ENCODE measurements around the gene EIF3I.

EIF3I gene

DNA sequence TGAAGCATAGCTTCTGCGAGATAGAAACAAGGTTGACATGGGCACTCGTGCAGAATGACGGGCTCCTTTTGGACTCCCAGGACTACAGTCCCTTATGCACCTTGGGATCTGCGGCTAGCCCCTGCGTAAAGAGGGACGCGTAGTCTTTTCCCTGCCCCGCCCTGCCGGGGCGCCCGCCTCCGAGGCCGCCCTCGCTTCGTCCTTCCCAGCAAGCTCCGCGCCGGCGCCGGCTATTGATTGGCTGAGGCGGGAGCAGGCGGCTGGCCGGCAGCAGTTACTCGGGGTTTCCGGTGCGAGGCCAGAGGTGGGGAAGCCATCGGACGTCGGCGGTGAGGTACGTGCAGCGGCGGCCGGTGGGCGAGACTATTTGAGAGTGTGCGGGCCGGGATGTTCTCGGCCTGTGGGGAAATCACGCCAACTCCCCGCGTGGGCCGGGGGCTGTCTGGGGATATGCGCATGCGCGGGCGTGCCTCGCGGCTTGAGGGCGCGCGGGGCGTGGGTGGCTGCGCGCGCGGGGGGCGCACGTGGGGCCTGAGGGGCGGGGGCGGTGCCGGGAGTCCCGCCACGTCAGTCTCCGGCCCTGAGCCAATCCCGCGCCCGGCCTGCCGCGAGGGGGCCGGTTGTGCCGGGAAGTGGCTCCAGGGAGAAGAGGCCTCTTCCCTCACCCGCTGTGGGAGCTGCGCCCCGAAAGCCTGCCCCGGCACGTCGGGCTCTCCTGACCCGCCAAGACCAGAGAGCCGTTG, 42.6 kb upstream of the EIF3I start, which contains the start of gene TXLNA (continued):
- TF ChIP-seq ZNF274 (IDR thresholded peaks at IDR 0.05; ENCODE audit: low read length) (no peak), ZNF274 (tag by site-specific recombination; IDR thresholded peaks at IDR 0.05; ENCODE audit: borderline replicate concordance) (no peak), BCL11B (tag by site-specific recombination; IDR thresholded peaks at IDR 0.05; ENCODE audit: low read depth) (peak; percentile 96), ZNF791 (tag by site-specific recombination; IDR thresholded peaks at IDR 0.05) (no peak), ZNF155 (tag by site-specific recombination; IDR thresholded peaks at IDR 0.05) (no peak), KLF9 (tag by site-specific recombination; IDR thresholded peaks at IDR 0.05; ENCODE audit: low read depth) (peak; percentile 67), KLF1 (tag by site-specific recombination; IDR thresholded peaks at IDR 0.05) (peak; percentile 68), ZXDB (tag by site-specific recombination; IDR thresholded peaks at IDR 0.05) (peak; percentile 98), KLF7 (tag by site-specific recombination; IDR thresholded peaks at IDR 0.05; ENCODE audit: borderline replicate concordance) (no peak; the same call in 1 of the 2 replicates), ZFP41 (tag by site-specific recombination; IDR thresholded peaks at IDR 0.05; ENCODE audit: borderline replicate concordance) (no peak), OVOL3 (tag by site-specific recombination; IDR thresholded peaks at IDR 0.05) (0 out of 2 replicates have a peak, but pooled peaks have one; percentile 40), EGR2 (tag by site-specific recombination; IDR thresholded peaks at IDR 0.05; ENCODE audit: low read depth) (peak; percentile 96), KLF16 (tag by site-specific recombination; IDR thresholded peaks at IDR 0.05) (peak; percentile 92), ZIC2 (tag by site-specific recombination; IDR thresholded peaks at IDR 0.05) (peak; percentile 23; the same call in 1 of the 2 replicates), ZNF404 (tag by site-specific recombination; IDR thresholded peaks at IDR 0.05) (no peak), ZNF335 (tag by site-specific recombination; conservative IDR thresholded peaks at IDR 0.05) (peak; percentile 97), ZNF660 (tag by site-specific recombination; IDR thresholded peaks at IDR 0.05) (peak; percentile 64; the same call in 1 of the 2 replicates), ZBTB8A (tag by site-specific recombination; IDR thresholded peaks at IDR 0.05) (peak; percentile 59), ZBTB48 (tag by site-specific recombination; IDR thresholded peaks at IDR 0.05) (peak; percentile 92), SP3 (tag by site-specific recombination; IDR thresholded peaks at IDR 0.05) (peak; percentile 87), ZNF629 (tag by site-specific recombination; IDR thresholded peaks at IDR 0.05) (peak; percentile 57), ZNF600 (tag by site-specific recombination; IDR thresholded peaks at IDR 0.05) (peak; percentile 50; the same call in 1 of the 2 replicates), KLF8 (tag by site-specific recombination; IDR thresholded peaks at IDR 0.05) (peak; percentile 86; the same call in 1 of the 2 replicates), FEZF1 (tag by site-specific recombination; IDR thresholded peaks at IDR 0.05) (peak; percentile 66), ZNF558 (tag by site-specific recombination; IDR thresholded peaks at IDR 0.05) (no peak), ZNF394 (tag by site-specific recombination; IDR thresholded peaks at IDR 0.05; ENCODE audit: borderline replicate concordance) (no peak; the same call in 1 of the 2 replicates)
- TF ChIP-seq, protein P1, sequence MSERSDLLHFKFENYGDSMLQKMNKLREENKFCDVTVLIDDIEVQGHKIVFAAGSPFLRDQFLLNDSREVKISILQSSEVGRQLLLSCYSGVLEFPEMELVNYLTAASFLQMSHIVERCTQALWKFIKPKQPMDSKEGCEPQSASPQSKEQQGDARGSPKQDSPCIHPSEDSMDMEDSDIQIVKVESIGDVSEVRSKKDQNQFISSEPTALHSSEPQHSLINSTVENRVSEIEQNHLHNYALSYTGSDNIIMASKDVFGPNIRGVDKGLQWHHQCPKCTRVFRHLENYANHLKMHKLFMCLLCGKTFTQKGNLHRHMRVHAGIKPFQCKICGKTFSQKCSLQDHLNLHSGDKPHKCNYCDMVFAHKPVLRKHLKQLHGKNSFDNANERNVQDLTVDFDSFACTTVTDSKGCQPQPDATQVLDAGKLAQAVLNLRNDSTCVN (tag by site-specific recombination; optimal IDR thresholded peaks at IDR 0.05), result peak; percentile 90
- TF ChIP-seq, protein P2, sequence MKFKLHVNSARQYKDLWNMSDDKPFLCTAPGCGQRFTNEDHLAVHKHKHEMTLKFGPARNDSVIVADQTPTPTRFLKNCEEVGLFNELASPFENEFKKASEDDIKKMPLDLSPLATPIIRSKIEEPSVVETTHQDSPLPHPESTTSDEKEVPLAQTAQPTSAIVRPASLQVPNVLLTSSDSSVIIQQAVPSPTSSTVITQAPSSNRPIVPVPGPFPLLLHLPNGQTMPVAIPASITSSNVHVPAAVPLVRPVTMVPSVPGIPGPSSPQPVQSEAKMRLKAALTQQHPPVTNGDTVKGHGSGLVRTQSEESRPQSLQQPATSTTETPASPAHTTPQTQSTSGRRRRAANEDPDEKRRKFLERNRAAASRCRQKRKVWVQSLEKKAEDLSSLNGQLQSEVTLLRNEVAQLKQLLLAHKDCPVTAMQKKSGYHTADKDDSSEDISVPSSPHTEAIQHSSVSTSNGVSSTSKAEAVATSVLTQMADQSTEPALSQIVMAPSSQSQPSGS (tag by site-specific recombination; IDR thresholded peaks at IDR 0.05; ENCODE audit: low read depth), result no peak
- TF ChIP-seq, protein P3, sequence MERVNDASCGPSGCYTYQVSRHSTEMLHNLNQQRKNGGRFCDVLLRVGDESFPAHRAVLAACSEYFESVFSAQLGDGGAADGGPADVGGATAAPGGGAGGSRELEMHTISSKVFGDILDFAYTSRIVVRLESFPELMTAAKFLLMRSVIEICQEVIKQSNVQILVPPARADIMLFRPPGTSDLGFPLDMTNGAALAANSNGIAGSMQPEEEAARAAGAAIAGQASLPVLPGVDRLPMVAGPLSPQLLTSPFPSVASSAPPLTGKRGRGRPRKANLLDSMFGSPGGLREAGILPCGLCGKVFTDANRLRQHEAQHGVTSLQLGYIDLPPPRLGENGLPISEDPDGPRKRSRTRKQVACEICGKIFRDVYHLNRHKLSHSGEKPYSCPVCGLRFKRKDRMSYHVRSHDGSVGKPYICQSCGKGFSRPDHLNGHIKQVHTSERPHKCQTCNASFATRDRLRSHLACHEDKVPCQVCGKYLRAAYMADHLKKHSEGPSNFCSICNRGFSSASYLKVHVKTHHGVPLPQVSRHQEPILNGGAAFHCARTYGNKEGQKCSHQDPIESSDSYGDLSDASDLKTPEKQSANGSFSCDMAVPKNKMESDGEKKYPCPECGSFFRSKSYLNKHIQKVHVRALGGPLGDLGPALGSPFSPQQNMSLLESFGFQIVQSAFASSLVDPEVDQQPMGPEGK (tag by site-specific recombination; IDR thresholded peaks at IDR 0.05), result peak; percentile 79
- TF ChIP-seq, protein P4, sequence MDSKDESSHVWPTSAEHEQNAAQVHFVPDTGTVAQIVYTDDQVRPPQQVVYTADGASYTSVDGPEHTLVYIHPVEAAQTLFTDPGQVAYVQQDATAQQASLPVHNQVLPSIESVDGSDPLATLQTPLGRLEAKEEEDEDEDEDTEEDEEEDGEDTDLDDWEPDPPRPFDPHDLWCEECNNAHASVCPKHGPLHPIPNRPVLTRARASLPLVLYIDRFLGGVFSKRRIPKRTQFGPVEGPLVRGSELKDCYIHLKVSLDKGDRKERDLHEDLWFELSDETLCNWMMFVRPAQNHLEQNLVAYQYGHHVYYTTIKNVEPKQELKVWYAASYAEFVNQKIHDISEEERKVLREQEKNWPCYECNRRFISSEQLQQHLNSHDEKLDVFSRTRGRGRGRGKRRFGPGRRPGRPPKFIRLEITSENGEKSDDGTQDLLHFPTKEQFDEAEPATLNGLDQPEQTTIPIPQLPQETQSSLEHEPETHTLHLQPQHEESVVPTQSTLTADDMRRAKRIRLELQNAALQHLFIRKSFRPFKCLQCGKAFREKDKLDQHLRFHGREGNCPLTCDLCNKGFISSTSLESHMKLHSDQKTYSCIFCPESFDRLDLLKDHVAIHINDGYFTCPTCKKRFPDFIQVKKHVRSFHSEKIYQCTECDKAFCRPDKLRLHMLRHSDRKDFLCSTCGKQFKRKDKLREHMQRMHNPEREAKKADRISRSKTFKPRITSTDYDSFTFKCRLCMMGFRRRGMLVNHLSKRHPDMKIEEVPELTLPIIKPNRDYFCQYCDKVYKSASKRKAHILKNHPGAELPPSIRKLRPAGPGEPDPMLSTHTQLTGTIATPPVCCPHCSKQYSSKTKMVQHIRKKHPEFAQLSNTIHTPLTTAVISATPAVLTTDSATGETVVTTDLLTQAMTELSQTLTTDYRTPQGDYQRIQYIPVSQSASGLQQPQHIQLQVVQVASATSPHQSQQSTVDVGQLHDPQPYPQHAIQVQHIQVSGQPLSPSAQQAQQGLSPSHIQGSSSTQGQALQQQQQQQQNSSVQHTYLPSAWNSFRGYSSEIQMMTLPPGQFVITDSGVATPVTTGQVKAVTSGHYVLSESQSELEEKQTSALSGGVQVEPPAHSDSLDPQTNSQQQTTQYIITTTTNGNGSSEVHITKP (tag by site-specific recombination; IDR thresholded peaks at IDR 0.05), result peak; percentile 98
- TF ChIP-seq, protein P5, sequence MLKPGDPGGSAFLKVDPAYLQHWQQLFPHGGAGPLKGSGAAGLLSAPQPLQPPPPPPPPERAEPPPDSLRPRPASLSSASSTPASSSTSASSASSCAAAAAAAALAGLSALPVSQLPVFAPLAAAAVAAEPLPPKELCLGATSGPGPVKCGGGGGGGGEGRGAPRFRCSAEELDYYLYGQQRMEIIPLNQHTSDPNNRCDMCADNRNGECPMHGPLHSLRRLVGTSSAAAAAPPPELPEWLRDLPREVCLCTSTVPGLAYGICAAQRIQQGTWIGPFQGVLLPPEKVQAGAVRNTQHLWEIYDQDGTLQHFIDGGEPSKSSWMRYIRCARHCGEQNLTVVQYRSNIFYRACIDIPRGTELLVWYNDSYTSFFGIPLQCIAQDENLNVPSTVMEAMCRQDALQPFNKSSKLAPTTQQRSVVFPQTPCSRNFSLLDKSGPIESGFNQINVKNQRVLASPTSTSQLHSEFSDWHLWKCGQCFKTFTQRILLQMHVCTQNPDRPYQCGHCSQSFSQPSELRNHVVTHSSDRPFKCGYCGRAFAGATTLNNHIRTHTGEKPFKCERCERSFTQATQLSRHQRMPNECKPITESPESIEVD (tag by site-specific recombination; IDR thresholded peaks at IDR 0.05), result no peak

Measured in HEK293 (cell line).